GM21723 (cell line): ENCODE measurements around the gene OR51Q1.

Source experiments
- ATAC-seq: cut with Tn5 transposase; IDR thresholded peaks from one replicate; pipeline ENCODE4 v1.9.1; 2021; ENCODE audit warnings: mild to moderate bottlenecking, moderate library complexity; ENCODE audit not compliant: unreplicated experiment

The OR51Q1 gene, protein sequence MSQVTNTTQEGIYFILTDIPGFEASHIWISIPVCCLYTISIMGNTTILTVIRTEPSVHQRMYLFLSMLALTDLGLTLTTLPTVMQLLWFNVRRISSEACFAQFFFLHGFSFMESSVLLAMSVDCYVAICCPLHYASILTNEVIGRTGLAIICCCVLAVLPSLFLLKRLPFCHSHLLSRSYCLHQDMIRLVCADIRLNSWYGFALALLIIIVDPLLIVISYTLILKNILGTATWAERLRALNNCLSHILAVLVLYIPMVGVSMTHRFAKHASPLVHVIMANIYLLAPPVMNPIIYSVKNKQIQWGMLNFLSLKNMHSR

DNA sequence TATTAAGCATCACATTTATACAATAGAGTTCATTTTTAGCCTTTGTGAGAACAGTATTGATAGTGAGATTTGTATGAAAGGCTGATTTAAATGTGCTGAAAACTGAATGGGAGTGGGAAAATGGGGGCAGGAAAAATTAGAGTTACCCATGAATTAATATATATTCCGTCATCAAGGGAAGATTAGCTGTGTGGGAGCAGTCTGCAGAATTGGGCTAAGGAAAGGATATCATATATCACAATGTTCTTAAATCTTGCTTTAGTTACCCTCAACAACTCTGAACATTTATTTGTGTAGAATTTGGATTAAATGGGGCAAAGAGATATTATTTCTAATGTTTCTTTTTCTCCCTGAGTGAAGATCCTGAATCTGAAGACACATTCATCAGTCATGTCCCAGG, at the start of gene OR51Q1:
TSS of gene OR51Q1 (plus strand) at position 301 of the 400 bp plus-strand sequence. CDS start at position 391, 90 bp downstream.
- no peak for ATAC-seq

DNA sequence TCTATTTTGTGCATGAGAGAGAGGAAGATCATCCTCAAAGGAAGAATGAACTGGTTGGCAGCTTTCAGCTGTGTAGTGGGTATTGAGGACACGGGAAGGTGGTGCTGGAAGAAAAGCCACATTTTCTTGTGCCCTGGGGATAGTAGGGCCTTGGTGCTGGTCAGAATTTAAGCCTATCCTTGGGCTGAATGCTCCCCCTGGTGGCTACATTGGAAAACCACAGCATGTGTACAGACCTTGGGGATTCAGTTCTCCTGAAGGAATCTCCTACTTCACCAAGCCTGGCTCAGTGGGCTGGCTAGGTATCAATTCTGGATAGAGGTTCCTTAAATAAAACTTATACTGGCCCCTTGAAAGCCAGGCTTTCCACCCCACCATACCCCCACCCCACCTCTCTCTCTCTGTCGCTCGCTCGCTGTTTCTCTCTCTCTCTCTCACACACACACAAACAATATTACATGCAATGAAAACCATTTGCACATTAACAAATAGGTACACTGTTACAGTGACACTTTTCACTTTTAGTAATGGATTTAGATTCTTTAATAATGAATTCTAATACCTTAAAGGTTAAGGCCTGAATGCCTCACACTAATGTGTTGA, 41.1 kb upstream of the OR51Q1 start:
- peak; percentile 92 for ATAC-seq

DNA sequence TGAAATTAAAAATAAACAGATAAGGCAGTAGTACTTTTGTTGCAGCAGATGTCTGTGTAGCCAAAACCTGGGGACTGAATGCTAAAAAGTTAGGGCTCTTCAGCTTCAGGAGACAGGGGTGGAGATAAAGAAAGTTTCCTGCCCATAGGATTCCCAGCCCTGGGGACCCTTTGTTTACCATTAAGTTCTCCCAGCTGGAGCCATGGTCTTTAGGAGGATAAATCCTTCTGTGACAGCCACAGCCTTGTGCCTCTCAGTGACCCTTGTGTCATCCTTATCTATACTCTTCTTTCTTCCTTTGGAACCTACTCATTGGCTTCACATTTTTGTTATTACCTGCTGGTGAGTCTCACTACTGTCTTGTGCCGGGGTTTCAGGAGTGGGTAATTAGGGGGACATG, 38.3 kb upstream of the OR51Q1 start, which contains the start of gene OR51M1:
TSS of gene OR51M1 (plus strand) at position 237 of the 400 bp plus-strand sequence. CDS start 5,587 bp downstream, outside the sequence.
- no peak for ATAC-seq

DNA sequence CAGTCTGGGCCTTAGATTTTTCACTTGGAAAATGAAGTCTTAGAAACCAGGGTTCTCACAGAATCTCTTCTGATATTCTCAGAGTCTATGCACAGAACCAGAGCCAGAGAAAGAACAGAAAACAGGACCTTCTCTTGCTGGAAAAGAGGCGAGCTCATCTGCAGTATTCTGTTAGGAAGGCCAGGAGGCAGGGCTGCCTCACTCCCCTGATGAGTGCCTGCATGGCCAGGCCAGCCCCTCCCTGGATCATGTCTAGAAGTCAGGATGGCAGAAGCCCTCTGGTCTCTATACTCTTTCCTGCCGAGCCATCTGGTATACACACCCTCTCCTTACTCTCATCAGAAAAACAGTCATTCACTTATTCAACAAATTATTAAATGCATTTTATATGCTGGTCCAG, 37.6 kb upstream of the OR51Q1 start:
- ATAC-seq = no peak

DNA sequence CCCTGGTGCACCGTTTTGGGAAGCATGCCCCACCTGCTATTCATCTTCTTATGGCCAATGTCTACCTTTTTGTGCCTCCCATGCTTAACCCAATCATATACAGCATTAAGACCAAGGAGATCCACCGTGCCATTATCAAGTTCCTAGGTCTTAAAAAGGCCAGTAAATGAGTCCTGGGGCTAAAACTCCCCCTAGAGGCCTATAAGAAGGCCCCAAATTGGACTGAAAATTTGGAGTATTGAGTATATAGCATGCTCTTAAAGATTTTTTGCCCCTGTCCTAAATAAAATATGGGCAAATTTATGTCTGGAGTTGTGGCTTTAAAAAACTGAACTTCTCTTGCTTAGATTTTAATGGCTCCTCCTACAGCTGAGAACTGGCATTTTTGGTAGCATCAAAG, 31.7 kb upstream of the OR51Q1 start:
- ATAC-seq = no peak

DNA sequence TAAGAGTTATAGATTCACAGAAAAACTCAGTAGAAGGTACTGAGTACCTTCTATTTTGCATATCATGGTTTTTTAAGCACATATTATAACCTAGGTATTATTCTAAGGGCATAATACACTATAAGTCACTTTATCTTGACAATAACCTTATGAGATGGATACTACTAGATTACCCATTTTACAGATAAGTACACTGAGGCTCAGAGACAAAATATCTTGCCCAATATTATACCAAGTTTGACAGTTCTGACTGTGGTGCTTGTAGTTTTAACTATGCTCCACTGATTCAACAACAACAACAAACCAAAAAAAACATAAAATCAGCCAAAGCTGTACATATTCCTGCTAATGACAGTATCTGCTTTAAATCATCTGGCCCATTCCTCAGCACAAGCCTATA, 27.8 kb upstream of the OR51Q1 start:
- ATAC-seq = no peak

DNA sequence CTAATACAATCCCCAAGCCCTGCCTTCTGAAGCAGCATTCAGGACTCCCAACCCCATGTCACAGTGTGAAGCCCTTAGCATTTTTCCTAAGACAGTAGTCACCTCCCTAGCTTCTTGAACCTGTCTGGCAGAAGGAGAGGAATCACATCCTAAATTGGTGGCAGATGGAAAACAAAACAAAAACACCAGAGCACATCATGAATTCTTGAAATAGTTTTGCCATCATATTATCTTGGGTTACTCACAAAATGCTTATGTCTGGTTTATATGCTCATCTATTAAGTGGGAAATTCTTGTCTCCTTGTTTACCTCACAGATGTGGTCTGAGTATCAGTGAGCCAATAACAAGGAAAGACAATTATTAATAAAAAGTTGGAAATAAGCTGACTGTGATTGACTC, 23.0 kb upstream of the OR51Q1 start:
- no peak for ATAC-seq

DNA sequence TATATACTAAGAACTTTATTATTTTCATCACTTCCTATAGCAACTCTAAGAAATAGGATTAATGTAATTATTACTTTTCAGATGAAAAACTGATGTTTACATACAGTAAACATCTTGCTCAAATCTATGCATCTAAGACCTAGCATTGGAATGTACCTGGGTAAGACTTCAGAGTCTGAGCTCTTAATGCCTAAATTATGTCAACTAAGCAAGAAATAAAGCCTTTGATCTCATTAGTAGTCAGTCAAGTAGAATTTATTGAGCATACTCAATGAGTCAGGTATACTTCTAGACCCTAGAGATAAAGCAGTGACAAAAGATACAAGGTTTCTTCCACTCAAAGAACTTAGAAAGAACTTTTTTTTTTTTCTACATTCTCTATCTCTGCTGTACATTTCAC, 16.7 kb upstream of the OR51Q1 start:
- no peak for ATAC-seq

DNA sequence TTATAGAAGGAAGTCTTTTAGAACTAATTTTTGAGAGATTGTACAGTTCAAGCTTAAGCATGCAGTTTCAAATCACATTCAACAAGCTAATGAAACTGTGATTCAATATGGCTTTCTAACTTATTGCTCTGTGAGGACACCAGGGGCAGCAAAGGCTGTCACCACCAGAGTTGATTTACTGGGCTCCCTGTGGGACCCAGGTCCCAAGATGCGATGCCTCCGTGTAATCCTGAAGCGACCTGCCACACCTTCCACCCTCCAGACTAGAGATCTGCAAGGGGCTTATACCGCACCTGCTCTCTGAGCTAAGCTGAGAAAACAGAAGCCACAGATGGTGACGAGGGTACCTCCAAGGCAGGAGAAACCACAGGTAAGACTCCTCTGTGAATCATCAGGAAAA, 918 bp upstream of the OR51Q1 start:
- no peak for ATAC-seq

DNA sequence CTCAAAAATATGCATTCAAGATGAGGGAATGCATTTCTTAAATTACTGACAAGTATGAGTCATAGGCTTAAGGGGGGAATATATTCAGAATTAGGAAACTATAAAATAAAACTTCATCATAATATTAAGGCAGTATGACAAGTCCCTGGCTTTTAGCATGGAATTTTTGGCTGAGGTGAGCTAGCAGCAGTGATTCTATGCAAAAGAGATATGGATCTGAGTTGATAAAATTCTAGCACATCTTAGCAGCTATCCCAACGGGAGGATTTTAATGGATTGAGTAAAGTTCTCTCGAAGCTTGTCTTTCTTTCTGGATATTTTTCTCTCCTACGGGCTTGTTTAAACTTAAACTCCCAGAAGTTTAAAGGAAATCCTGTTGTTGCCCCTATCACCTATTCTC, 1.2 kb downstream of the OR51Q1 start:
- ATAC-seq = no peak

DNA sequence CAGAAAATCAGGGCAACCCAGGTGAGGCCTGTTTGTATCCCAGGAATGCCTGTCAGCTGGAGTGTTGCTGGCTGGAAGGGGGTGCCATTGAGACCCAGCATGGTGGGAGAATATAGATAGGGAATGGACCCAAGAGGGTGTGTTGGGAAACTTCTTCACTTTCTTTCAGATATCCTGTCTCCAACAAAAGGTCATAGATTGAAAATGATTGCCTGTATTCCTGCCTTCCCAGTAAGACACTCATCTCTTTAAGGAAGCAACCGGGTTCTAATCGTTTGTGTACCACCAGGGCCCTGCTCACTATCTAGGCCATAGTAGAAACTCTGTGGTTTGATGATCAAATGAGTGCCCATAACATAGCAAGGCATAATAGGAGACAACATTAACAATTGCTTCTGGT, 19.5 kb downstream of the OR51Q1 start, which contains the start of gene OR51I1:
TSS of gene OR51I1 (minus strand) at position 101 of the 400 bp plus-strand sequence. CDS start at position 101, 0 bp downstream.
- no peak for ATAC-seq

DNA sequence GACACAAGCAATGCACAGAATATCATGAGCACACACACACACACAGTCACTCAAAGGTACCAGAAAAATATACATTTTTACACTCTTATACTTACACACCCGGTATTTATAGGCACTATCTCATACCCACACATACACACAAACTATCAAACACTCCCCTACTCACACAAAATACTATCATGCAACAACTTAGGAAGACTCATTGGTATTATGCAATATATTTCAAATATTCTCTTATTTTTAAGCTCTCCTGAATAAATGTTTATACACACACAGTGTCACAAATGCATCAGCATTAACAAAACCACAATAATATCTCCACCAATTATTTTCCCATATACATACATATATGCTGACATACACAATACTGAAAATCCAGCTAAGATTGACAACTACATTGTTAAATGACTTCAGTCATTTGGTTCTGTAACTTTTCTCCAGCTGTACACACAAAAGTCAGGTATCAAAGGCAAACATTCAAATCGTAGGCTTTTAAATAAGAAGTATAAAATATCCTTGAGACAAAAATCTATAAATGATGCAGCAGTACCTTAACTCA, 22.0 kb downstream of the OR51Q1 start:
- ATAC-seq = no peak

DNA sequence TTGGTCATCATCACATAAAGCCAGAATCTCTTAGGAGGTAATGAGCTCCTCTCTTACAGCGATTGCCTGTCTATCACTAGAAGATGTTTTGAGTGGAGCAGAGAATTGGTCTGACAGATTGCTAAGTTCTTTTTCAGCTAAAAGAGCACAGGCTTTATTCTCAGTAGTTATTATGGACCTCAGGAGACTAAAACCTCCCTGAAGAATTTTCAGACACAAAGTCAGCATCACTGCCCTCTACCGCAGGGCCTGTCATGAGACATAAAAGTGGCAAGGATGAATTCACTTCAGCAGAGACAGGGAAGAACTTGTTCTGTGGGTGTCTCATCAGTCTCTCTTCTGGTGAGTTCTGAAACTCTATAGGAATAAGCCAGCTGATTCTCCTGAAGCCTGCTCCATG, 27.1 kb downstream of the OR51Q1 start, which contains the start of gene OR51I2:
TSS of gene OR51I2 (plus strand) at position 301 of the 400 bp plus-strand sequence. CDS start 4,166 bp downstream, outside the sequence.
- ATAC-seq = no peak

DNA sequence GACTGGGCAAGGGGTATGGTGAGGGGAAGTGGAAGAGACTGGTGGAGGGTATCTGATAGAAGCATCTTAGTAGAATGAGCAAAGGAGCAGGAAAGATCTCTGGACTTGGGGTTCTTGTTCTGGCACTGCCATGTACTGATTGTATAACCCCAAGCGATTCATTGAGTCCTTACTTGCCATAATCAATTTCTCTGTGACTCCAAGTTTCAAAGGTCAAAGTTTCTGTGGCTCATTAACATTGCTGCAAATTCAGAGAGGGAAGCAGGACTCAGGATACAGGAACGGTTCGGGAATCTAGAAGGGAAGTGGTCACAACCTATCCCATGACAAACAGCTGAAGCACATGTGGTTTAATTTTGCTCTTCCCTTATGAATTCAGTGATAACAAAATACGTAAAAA, 27.5 kb downstream of the OR51Q1 start:
- ATAC-seq = no peak

DNA sequence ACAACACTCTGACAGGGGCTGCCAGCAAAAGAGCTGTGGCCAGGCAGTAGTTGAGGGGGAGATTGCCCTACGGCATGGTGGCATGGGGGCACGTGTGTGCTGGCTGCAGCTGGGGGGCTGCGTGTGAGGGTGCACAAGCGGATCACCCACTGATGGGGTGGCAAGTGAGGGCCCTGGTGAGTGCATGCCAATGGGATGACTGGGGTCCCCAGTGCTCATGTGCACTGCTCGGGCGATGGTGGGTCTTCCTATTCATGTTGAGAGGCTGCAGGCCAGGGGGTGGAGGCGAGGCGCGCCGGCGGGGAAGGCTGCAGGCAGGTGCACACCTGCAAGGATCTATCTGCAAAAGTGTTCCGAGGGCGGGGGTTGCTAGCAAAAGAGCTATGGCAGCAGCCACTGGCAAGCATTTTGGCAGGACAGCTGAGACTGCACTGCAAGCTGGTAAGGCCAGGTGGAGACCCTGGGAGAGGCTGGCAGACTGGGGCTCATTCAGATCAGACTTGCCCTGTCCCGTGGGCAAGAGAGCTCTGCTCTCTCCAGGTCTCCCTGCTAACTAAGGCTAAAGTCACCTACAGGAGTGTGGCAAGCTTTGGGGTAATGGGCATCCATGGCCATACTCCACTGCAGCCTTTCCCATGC, 39.2 kb downstream of the OR51Q1 start:
- ATAC-seq = no peak

DNA sequence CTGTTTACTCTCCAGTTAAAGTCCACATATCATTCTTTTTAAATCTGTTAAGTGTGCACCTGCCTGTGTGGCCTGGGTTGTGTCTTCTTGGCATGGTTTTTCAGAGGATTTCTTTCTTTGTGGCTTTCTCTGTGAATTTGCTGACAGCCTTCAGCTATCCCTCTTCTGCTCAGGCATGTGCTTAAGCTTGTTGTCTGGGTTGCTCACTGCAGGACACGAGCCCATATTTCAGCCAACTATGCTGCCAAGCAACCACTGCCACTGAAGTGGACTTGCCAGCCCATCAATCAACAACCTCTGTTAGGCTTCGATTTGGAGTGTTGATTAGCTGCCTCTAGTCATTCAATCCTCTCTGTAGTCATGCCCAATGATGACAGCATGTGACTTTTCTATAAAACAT, 45.6 kb downstream of the OR51Q1 start:
- ATAC-seq = no peak
